Activated CD8-positive, alpha-beta memory T cell treated with anti-CD3 and anti-CD28 coated beads, Interleukin-2, amount 50 U/mL, for 4 hours (primary cell): ENCODE results near the gene KLHL5.
A peak's percentile ranks its signal among the peaks of the same experiment; 100 is the strongest.
"Not testable (repeated sequence)": the region's sequence is repeated elsewhere in the genome, so short reads cannot be mapped to it uniquely, and the experiment has no call there.

Source experiments
- DNase-seq: peaks from one replicate; pipeline ENCODE4 v3.0.0-alpha.2; 2020

Gene KLHL5

GRCh38 chr4:39062094-39062769, at the start of gene KLHL5:
TSS of gene KLHL5 (plus strand) at chr4:39062232. CDS start at chr4:39062653, 421 bp downstream.
- DNase-seq, result no peak

DNA sequence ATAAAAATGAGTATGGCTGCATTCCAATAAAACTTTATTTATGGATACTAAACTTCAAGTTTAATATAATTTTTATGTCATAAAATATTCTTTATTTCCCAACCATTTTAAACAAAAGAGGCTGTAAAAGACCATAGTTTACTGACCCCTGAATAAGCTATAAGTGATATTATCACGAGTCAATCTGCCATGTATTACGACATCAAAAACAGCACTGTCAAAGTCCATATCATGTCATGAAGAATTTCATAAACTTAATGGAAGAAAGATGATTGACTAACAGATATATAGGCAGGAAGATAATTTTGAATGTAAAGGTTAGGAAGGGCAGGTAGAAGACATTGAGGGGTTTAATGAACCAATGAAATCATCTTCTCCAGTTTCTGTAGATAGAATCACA, 48.0 kb upstream of the KLHL5 start:
- DNase-seq, result no peak

GRCh38 chr4:39020130-39020529, 41.9 kb upstream of the KLHL5 start:
- DNase-seq, result no peak

DNA sequence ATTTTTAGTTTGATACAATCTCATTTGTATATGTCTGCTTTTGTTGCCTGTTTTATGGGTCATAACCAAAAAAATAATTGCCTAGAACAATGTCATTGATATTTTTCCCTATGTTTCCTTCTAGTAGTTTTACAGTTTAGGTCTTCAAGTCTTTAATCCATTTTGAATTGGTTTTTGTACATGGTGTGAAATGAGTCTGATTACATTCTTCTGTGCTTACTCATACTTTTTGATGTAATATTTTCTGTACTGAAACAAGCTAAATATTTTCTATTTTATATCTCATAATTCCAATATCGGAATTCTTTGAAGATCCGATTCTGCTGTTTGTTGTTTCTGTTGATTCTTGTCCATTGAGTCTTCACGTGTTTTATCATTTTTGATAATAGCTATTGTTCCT, 40.4 kb upstream of the KLHL5 start:
- DNase-seq, result no peak

DNA sequence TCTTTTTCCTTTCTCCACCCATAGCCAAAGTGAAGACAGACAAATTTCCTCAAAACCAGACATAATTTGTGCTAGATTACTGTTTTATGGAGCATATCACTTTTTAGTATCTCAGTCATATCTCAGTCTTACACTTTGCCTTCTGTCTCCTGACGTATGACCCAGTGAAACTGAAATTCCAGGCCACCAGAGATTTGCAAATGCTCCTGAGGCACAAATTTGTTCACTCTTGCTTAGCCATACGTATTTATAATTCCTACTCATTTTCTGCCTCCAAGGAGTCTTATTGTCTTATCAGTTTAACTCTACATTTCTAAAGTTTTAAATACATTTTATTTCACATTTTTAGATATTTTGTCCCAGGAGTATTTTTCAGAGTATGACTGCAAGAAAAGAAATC, 39.8 kb upstream of the KLHL5 start:
- no peak for DNase-seq

GRCh38 chr4:39023059-39023458, 39.0 kb upstream of the KLHL5 start:
- DNase-seq, result no peak

GRCh38 chr4:39024311-39024865, 37.6 kb upstream of the KLHL5 start:
- DNase-seq, result no peak

GRCh38 chr4:39025552-39026085, 36.4 kb upstream of the KLHL5 start:
- DNase-seq, result no peak

GRCh38 chr4:39026096-39026495, 35.9 kb upstream of the KLHL5 start:
- no peak for DNase-seq

- DNase-seq, result no peak
These were observed 32.0 kb upstream of the KLHL5 start for GRCh38 chr4:39029752-39030694.

DNA sequence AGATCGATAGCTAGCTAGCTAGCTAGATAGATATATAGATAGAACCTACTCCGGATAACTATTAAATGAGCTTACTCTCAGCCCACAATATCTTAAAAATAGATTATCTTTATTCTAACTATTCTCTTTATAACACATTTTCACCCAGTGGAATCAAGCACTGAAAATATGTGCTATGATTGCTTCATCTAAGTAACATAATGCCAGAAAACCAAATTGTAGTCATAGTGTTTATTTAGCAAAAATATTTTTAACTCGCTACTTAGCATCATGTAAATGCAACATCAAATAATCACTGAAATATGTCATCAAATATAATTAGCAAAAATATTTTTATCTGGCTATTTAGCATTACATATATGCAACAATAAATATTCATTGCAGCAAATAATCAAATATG, 31.3 kb upstream of the KLHL5 start:
- DNase-seq, result no peak

- DNase-seq, result not testable (repeated sequence)
These were observed 30.4 kb upstream of the KLHL5 start for GRCh38 chr4:39031590-39032020.

- DNase-seq, result peak; percentile 26
These were observed 29.6 kb upstream of the KLHL5 start, which contains the start of gene TMEM156 for GRCh38 chr4:39032218-39033085. TSS of gene TMEM156 (minus strand) at chr4:39032409. CDS start at chr4:39032313, 96 bp downstream.

GRCh38 chr4:39036172-39036571, 25.9 kb upstream of the KLHL5 start:
- no peak for DNase-seq

GRCh38 chr4:39037491-39037825, 24.6 kb upstream of the KLHL5 start:
- DNase-seq, result no peak

GRCh38 chr4:39037941-39038340, 24.1 kb upstream of the KLHL5 start:
- no peak for DNase-seq

DNA sequence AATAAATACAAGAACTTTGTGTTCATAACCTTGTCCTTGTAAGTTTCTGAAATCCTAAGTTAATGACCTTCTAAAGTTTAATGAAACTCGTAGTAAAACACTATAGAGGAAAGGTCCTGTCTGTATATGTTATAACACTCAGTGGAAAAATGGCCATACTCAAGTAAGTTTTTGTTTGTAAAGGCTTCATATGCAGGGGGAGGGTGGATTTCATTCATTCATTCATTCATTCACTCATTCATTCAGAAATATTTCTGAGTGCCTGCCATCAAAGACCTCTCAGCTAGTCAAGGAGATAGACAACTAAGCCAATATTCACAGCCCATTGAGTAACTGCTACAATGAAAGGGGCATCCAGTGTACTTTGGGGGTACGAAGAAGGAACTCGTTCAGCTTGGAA, 22.9 kb upstream of the KLHL5 start:
- no peak for DNase-seq

DNA sequence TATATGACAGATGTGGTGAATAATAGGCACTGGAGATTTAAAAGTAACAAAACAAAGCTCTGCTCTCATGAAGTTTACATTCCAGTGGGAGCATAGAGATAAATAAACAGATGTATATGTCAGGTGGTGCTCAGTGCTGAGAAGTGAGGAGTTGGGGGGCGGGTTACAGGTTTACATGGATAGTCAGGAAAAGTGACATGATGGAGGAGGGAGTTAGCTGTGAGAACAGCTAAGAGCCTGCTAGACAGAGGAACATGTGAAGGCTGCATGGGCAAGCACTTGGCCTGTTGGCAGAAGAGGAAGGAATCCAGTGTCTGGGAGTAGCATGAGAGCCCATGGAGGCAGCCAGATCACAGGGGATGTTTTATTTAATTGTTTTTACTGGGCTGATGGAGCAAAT, 19.7 kb upstream of the KLHL5 start:
- DNase-seq, result no peak

- no peak for DNase-seq
These were observed 18.8 kb upstream of the KLHL5 start for GRCh38 chr4:39043058-39043860.

DNA sequence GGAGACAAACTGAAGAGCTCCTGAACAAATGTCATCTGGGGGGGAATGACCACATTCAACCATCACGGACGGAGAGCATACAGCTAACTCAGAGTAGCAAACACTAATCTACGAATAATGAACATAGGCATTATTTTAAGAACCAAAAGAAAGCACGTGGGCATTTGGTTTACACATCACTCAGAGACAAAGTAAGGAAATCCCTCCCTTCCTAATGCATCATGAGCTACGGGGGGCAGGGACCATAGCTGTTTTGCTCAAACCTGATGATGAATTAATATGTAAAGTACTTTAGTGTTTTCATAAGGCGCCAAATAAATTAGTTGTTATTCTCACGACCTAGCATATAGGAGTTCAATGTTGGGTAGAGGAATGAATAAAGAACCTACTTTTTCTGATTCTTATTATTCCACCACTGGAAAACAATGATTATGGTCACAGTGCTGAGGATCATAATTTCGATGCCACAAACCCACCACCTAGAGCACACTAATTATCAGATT, 18.1 kb upstream of the KLHL5 start:
- no peak for DNase-seq

DNA sequence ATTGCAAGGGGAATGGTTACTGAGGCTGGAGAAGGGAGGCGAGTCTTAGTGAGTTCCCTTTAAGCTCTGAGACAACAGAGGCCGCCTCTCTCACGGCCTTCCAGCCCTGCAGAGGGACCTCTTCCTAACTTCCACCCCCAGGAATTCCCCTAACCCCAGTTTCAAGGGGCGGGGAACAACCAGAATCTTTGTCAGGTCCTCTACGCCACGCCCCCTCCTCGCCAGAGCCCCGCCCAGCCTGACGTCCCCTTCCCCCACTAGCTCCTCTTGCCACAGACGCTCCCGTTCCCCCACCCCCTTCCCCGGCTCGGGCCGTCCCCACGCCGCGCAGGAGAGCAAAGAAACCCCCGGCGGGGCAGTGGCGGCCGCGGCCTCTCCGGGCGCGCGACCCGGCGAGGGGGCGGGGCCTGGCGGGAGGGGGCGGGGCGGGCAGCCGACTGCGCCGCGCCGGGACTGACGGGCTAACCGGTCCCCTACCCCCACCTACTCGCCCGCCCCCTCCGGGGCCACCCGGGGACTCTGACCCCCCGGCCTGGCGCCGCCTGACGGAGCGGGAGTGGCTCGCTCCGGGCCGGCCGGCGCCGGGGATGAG, 17.6 kb upstream of the KLHL5 start:
- peak; percentile 96 for DNase-seq
